ENCODE data around the gene SH3RF3. TPM values are rescaled to one million over a fixed set of nuclear protein-coding genes. Genes with fewer than 3 reads are reported as not detected.

Gene SH3RF3
- total RNA-seq, 4 donors from 2014 or later = 2.8 to 5.7 (median 3.0) TPM

DNA sequence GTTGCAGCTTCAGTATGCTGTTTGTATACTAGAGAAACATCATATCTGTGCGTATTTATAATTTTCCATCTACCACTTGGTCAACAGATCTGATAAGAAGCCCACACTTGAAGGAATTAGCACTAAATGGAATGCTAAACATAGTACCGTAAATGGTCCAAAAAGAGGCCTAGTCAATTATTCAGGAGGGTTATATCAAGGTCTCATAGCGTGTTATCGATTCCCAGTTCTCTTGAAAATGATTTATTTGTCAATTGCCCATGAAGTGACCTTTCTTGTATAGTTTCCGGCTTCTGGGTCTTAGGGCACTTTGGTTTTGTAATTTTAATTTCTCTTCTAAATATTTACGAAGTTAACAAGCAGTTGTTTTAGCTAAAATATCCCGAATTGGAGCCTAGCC, 18.4 kb downstream of the SH3RF3 start:
- Histone ChIP-seq H3K9me3 (no peaks in the 10 kb centered on the region), H3K4me1 (no peaks in the 10 kb centered on the region), H3K36me3 (no peaks in the 10 kb centered on the region), H3K27me3 (no peaks in the 10 kb centered on the region), H3K4me3 (no peak overlapping the region), H3K27ac (no peak overlapping the region)
- DNase-seq = no peak
- in situ Hi-C loops (cut with MboI; ENCODE audit: low sequenced_read_pairs in 4 of 4) = loop anchor here in 1 of 4 donors (25.0 kb wide), 1 partner anchor 165 kb away; no protein-coding TSS in a partner anchor
- no peak for ATAC-seq
- TF ChIP-seq, protein P1, sequence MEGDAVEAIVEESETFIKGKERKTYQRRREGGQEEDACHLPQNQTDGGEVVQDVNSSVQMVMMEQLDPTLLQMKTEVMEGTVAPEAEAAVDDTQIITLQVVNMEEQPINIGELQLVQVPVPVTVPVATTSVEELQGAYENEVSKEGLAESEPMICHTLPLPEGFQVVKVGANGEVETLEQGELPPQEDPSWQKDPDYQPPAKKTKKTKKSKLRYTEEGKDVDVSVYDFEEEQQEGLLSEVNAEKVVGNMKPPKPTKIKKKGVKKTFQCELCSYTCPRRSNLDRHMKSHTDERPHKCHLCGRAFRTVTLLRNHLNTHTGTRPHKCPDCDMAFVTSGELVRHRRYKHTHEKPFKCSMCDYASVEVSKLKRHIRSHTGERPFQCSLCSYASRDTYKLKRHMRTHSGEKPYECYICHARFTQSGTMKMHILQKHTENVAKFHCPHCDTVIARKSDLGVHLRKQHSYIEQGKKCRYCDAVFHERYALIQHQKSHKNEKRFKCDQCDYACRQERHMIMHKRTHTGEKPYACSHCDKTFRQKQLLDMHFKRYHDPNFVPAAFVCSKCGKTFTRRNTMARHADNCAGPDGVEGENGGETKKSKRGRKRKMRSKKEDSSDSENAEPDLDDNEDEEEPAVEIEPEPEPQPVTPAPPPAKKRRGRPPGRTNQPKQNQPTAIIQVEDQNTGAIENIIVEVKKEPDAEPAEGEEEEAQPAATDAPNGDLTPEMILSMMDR (IDR thresholded peaks at IDR 0.05 in 4 of 5, conservative IDR thresholded peaks at IDR 0.05 in 1 of 5) = no peak
- TF ChIP-seq POLR2A (IDR thresholded peaks at IDR 0.05) = no peak
- intact Hi-C loops (cut with DNase I; ENCODE audit: low total_unique reads) = no loop called here

DNA sequence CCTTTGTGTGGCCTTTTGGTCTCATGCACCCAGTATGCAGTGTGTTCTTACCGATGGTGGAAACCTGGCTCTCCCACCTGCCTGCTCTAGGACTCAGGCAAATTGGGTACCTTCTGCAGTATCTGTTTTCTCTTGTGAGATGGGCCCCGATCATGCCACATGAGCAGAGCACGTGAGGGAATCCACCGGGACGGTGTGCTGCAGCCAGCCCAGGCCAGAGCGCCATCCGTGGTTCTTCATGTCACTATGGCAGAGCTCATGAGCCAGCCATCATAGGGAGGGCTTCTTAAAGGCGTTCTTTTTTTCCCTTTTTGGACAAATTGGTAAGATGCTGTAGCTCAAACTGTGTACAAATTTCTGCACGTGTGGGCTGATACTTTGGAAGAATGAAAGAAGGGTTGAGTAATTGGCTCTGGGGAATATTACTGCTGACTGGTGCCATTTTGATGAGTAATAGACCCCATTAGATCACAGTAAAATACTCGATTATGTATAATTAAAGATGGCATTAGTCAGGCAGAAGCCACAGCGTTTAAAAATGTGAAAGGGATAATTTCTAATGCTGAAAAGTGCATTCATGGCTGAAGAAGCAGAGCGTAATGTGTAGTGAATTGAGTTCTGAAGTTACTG, 19.2 kb downstream of the SH3RF3 start:
- ATAC-seq = peak; percentile 46 to 55
- H3K4me3 ChIP-seq = no peak overlapping the region
- no peaks in the 10 kb centered on the region for H3K27me3 ChIP-seq
- no peak for DNase-seq
- in situ Hi-C loops (cut with MboI; ENCODE audit: low sequenced_read_pairs in 4 of 4) = loop anchor here in 1 of 4 donors (25.0 kb wide), 1 partner anchor 164 kb away; no protein-coding TSS in a partner anchor
- no peak for TF ChIP-seq POLR2A (IDR thresholded peaks at IDR 0.05)
- TF ChIP-seq, protein P1 (IDR thresholded peaks at IDR 0.05 in 4 of 5, conservative IDR thresholded peaks at IDR 0.05 in 1 of 5) = no peak
- intact Hi-C loops (cut with DNase I; ENCODE audit: low total_unique reads) = no loop called here
- H3K9me3 ChIP-seq = no peaks in the 10 kb centered on the region
- no peaks in the 10 kb centered on the region for H3K36me3 ChIP-seq
- H3K27ac ChIP-seq = no peak overlapping the region
- no peaks in the 10 kb centered on the region for H3K4me1 ChIP-seq

DNA sequence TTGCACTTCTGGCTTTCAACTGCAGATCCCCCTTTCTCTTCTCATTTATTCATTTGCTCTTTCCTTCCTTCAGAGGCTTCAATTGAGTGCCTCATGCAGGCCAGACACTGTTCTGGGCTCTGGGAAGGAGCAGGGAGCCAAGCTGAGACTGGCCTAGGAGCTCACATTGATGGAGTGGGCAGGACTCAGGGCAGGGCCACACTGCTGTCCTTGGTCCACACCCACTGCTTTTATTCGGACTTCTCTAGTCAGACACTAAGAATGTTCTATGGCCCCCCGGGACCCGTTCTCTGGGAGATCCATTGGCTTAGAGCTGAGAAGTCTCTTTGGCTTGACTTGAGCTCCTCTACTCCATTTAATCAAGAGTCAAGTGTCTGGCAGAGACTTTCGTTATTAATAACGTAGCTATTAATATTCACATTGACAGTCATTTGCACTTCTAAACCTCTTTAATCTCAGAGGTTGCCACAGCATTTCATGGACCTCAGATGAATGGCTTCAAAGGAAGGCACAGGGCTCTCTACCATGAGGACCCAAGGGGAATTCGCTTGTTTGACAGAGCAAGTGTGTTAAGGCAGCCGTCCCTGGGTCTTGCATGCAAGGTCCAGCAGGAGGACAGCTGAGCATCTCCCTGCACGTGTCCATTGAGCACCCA, 20.1 kb downstream of the SH3RF3 start:
- no peaks in the 10 kb centered on the region for H3K36me3 ChIP-seq
- H3K9me3 ChIP-seq = no peaks in the 10 kb centered on the region
- H3K4me1 ChIP-seq = no peaks in the 10 kb centered on the region
- ATAC-seq (no peak), DNase-seq (no peak)
- H3K27me3 ChIP-seq = no peaks in the 10 kb centered on the region
- in situ Hi-C loops (cut with MboI; ENCODE audit: low sequenced_read_pairs in 4 of 4) = loop anchor here in 1 of 4 donors (25.0 kb wide), 1 partner anchor 163 kb away; no protein-coding TSS in a partner anchor
- intact Hi-C loops (cut with DNase I; ENCODE audit: low total_unique reads) = no loop called here
- no peak overlapping the region for H3K4me3 ChIP-seq
- TF ChIP-seq, protein P1 (IDR thresholded peaks at IDR 0.05 in 4 of 5, conservative IDR thresholded peaks at IDR 0.05 in 1 of 5) = no peak
- no peak for TF ChIP-seq POLR2A (IDR thresholded peaks at IDR 0.05)
- no peak overlapping the region for H3K27ac ChIP-seq

DNA sequence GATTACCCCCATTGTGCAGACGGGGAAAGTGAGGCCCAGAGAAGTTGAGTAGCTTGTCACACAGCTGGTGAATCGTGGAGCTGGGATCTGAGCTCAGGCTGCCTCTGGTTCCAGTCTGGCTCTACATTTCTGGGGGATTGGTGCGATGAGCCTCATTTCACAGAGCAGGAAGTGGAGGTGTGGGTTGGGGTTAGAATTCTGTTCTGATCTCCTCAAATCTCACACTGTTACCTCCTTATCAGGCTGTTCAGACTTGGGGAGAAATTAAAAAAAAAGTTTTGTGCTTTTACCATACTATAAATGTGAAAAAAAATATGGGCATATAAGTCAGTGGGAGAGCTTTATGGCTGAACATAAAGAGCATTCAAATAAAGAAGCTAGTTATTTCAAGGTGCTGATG, 21.6 kb downstream of the SH3RF3 start:
- in situ Hi-C loops (cut with MboI; ENCODE audit: low sequenced_read_pairs in 4 of 4) (no loop called here), intact Hi-C loops (cut with DNase I; ENCODE audit: low total_unique reads) (no loop called here)
- Histone ChIP-seq H3K27ac (no peak overlapping the region), H3K9me3 (no peaks in the 10 kb centered on the region), H3K27me3 (no peaks in the 10 kb centered on the region), H3K4me3 (no peak overlapping the region), H3K4me1 (peaks cover 0 to 5% of the 10 kb centered on the region in 2 donors), H3K36me3 (no peaks in the 10 kb centered on the region)
- no peak for DNase-seq
- no peak for TF ChIP-seq POLR2A (IDR thresholded peaks at IDR 0.05)
- no peak for ATAC-seq

DNA sequence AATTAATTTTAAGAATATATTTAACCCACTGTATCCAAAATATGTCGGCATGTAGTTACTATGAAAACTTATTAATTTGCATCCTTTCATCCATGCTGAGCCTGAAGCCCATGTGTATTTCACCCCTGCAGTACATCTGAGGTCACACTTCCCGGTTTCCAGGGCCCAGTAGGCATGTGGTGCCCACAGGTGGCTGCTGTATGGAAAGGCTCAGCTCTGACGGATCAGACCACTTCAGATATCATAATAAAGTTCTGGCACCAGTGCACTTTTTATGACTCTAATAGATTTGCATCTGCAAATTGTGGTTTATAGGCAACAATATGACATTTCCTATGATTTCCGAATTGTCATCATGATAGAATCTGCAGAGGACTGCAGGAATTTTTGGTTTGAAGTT, 22.5 kb downstream of the SH3RF3 start:
- Histone ChIP-seq H3K27me3 (no peaks in the 10 kb centered on the region), H3K9me3 (no peaks in the 10 kb centered on the region), H3K4me1 (peaks cover 4 to 12% of the 10 kb centered on the region in 2 donors), H3K4me3 (no peak overlapping the region), H3K27ac (no peak overlapping the region), H3K36me3 (no peaks in the 10 kb centered on the region)
- in situ Hi-C loops (cut with MboI; ENCODE audit: low sequenced_read_pairs in 4 of 4) (no loop called here), intact Hi-C loops (cut with DNase I; ENCODE audit: low total_unique reads) (no loop called here)
- DNase-seq (no peak), ATAC-seq (no peak)
- TF ChIP-seq POLR2A (IDR thresholded peaks at IDR 0.05) = no peak
- TF ChIP-seq, protein P1 (IDR thresholded peaks at IDR 0.05 in 4 of 5, conservative IDR thresholded peaks at IDR 0.05 in 1 of 5) = no peak
